ENCODE data around the gene ASTN2.

The ASTN2 gene

GRCh38 chr9:116564266-116564793, 850.5 kb downstream of the ASTN2 start:
- Histone ChIP-seq H3K36me3 (ENCODE audit: control insufficient read depth, insufficient read depth, low read length) (no peaks in the 10 kb centered on the region), H3K4me1 (ENCODE audit: control insufficient read depth, insufficient read depth, low read length) (no peaks in the 10 kb centered on the region), H3K9ac (ENCODE audit: low read length) (no peak overlapping the region), H3K4me3 (ENCODE audit: low read length) (no peak overlapping the region), H3K27ac (ENCODE audit: low read depth, low read length) (no peak overlapping the region), H3K27me3 (ENCODE audit: control insufficient read depth, insufficient read depth, low read length) (no peaks in the 10 kb centered on the region)

GRCh38 chr9:116558818-116559540, 855.9 kb downstream of the ASTN2 start:
- Histone ChIP-seq H3K4me3 (ENCODE audit: low read length) (no peak overlapping the region), H3K4me1 (ENCODE audit: control insufficient read depth, insufficient read depth, low read length) (no peaks in the 10 kb centered on the region), H3K9ac (ENCODE audit: low read length) (no peak overlapping the region), H3K27ac (ENCODE audit: low read depth, low read length) (no peak overlapping the region), H3K36me3 (ENCODE audit: control insufficient read depth, insufficient read depth, low read length) (no peaks in the 10 kb centered on the region), H3K27me3 (ENCODE audit: control insufficient read depth, insufficient read depth, low read length) (no peaks in the 10 kb centered on the region)

DNA sequence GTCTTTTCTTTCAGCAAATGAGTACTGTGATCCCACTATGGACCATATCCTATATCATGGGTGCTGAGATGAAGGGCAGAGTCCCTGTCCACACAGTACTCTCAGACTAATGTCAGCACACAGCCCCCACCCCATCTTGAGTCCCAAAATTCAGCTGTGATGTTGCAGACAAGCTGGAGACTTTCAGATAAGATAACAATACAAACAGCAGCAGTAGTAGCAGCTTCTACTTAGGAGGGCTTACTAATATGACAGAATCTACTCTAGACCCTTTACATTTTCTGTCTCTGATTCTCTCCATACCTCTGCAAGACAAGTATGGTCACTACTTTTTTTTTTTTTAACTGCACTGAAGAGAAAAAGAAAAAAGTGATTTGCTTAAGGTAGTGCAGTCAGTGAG, 856.8 kb downstream of the ASTN2 start:
- no peak overlapping the region for H3K4me3 ChIP-seq (ENCODE audit: low read length)
- no peaks in the 10 kb centered on the region for H3K36me3 ChIP-seq (ENCODE audit: control insufficient read depth, insufficient read depth, low read length)
- no peak overlapping the region for H3K27ac ChIP-seq (ENCODE audit: low read depth, low read length)
- no peak overlapping the region for H3K9ac ChIP-seq (ENCODE audit: low read length)
- H3K27me3 ChIP-seq (ENCODE audit: control insufficient read depth, insufficient read depth, low read length): no peaks in the 10 kb centered on the region
- H3K4me1 ChIP-seq (ENCODE audit: control insufficient read depth, insufficient read depth, low read length): no peaks in the 10 kb centered on the region

DNA sequence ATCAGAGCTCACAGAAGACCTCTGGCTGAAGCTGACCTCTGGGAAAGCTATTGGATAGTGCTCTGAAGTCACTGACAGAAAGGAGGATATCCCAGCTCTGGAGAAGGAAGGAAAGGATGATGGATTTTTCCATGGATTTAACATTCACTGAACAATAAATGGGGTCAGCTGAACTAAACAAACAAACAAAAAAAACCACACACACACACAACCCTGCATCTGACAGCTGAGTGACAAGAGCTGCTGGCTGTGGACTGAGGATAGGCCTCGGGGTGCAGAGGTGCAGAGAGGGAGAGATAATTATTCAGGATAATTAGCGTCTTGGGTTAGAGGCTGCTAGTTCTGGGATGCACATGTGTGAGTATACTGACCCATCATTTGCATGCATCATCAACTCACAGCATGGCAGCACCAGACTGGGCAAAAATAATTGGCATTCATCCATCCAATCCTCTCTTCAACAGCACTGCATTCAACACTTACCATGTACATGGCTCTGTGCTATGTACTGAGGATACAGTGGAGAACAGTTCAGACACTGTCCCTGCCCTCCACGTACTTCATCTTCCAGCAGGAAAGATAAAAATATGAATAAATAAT, 859.2 kb downstream of the ASTN2 start:
- H3K36me3 ChIP-seq (ENCODE audit: control insufficient read depth, insufficient read depth, low read length): no peaks in the 10 kb centered on the region
- peaks cover under 1% of the 10 kb centered on the region for H3K4me1 ChIP-seq (ENCODE audit: control insufficient read depth, insufficient read depth, low read length)
- H3K27ac ChIP-seq (ENCODE audit: low read depth, low read length): no peak overlapping the region
- H3K27me3 ChIP-seq (ENCODE audit: control insufficient read depth, insufficient read depth, low read length): no peaks in the 10 kb centered on the region
- H3K9ac ChIP-seq (ENCODE audit: low read length): no peak overlapping the region
- H3K4me3 ChIP-seq (ENCODE audit: low read length): no peak overlapping the region

- H3K36me3 ChIP-seq (ENCODE audit: control insufficient read depth, insufficient read depth, low read length): no peaks in the 10 kb centered on the region
- H3K4me1 ChIP-seq (ENCODE audit: control insufficient read depth, insufficient read depth, low read length): peaks cover 2% of the 10 kb centered on the region
- no peaks in the 10 kb centered on the region for H3K27me3 ChIP-seq (ENCODE audit: control insufficient read depth, insufficient read depth, low read length)
- H3K9ac ChIP-seq (ENCODE audit: low read length): no peak overlapping the region
- H3K4me3 ChIP-seq (ENCODE audit: low read length): no peak overlapping the region
- no peak overlapping the region for H3K27ac ChIP-seq (ENCODE audit: low read depth, low read length)
These were observed 859.7 kb downstream of the ASTN2 start for GRCh38 chr9:116555119-116555518.

- Histone ChIP-seq H3K4me1 (ENCODE audit: control insufficient read depth, insufficient read depth, low read length) (peaks cover 2% of the 10 kb centered on the region), H3K9ac (ENCODE audit: low read length) (no peak overlapping the region), H3K4me3 (ENCODE audit: low read length) (no peak overlapping the region), H3K36me3 (ENCODE audit: control insufficient read depth, insufficient read depth, low read length) (no peaks in the 10 kb centered on the region), H3K27ac (ENCODE audit: low read depth, low read length) (no peak overlapping the region), H3K27me3 (ENCODE audit: control insufficient read depth, insufficient read depth, low read length) (no peaks in the 10 kb centered on the region)
These were observed 864.0 kb downstream of the ASTN2 start for GRCh38 chr9:116550696-116551436.

- Histone ChIP-seq H3K4me1 (ENCODE audit: control insufficient read depth, insufficient read depth, low read length) (peaks cover 2% of the 10 kb centered on the region), H3K27me3 (ENCODE audit: control insufficient read depth, insufficient read depth, low read length) (no peaks in the 10 kb centered on the region), H3K36me3 (ENCODE audit: control insufficient read depth, insufficient read depth, low read length) (no peaks in the 10 kb centered on the region), H3K9ac (ENCODE audit: low read length) (no peak overlapping the region), H3K4me3 (ENCODE audit: low read length) (no peak overlapping the region), H3K27ac (ENCODE audit: low read depth, low read length) (no peak overlapping the region)
These were observed 864.8 kb downstream of the ASTN2 start for GRCh38 chr9:116549786-116550660.

DNA sequence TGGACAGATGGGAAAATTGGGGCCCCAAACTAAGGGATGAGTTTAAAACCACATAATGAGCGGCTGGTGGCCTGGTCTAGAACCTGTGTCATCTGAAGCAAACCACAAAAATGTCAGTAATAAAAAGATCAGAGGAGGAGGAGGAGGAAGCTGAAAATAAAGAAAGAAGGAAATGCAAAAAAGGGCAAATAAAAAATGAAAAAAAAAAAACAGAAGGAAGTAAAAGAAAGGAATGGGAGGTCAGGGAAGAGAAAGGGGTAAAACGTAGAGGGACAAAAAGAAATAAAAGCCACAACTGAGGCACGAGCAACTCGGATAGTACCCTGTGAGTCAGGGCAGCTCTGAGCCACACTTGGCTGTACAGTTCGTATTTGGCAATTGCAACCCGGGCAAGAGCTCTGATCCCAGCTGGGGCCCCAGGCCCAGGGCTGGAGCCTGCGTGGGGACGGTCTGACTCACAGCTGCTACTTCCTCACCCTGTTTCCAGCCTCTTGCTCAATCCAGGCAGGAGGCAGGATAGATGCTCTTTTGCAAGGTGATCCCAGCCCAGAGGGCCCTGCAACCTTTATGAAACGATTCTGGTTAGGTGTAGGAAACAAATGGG, 865.7 kb downstream of the ASTN2 start:
- no peak overlapping the region for H3K4me3 ChIP-seq (ENCODE audit: low read length)
- no peak overlapping the region for H3K9ac ChIP-seq (ENCODE audit: low read length)
- H3K27ac ChIP-seq (ENCODE audit: low read depth, low read length): no peak overlapping the region
- H3K4me1 ChIP-seq (ENCODE audit: control insufficient read depth, insufficient read depth, low read length): peaks cover 2% of the 10 kb centered on the region
- no peaks in the 10 kb centered on the region for H3K27me3 ChIP-seq (ENCODE audit: control insufficient read depth, insufficient read depth, low read length)
- H3K36me3 ChIP-seq (ENCODE audit: control insufficient read depth, insufficient read depth, low read length): no peaks in the 10 kb centered on the region

GRCh38 chr9:116547729-116548426, 867.0 kb downstream of the ASTN2 start:
- H3K27me3 ChIP-seq (ENCODE audit: control insufficient read depth, insufficient read depth, low read length): no peaks in the 10 kb centered on the region
- no peak overlapping the region for H3K27ac ChIP-seq (ENCODE audit: low read depth, low read length)
- peaks cover 2% of the 10 kb centered on the region for H3K4me1 ChIP-seq (ENCODE audit: control insufficient read depth, insufficient read depth, low read length)
- H3K9ac ChIP-seq (ENCODE audit: low read length): no peak overlapping the region
- no peaks in the 10 kb centered on the region for H3K36me3 ChIP-seq (ENCODE audit: control insufficient read depth, insufficient read depth, low read length)
- no peak overlapping the region for H3K4me3 ChIP-seq (ENCODE audit: low read length)

GRCh38 chr9:116546711-116547581, 867.9 kb downstream of the ASTN2 start:
- H3K4me1 ChIP-seq (ENCODE audit: control insufficient read depth, insufficient read depth, low read length): peaks cover 2% of the 10 kb centered on the region
- H3K27ac ChIP-seq (ENCODE audit: low read depth, low read length): no peak overlapping the region
- no peak overlapping the region for H3K9ac ChIP-seq (ENCODE audit: low read length)
- H3K36me3 ChIP-seq (ENCODE audit: control insufficient read depth, insufficient read depth, low read length): no peaks in the 10 kb centered on the region
- no peak overlapping the region for H3K4me3 ChIP-seq (ENCODE audit: low read length)
- H3K27me3 ChIP-seq (ENCODE audit: control insufficient read depth, insufficient read depth, low read length): no peaks in the 10 kb centered on the region

DNA sequence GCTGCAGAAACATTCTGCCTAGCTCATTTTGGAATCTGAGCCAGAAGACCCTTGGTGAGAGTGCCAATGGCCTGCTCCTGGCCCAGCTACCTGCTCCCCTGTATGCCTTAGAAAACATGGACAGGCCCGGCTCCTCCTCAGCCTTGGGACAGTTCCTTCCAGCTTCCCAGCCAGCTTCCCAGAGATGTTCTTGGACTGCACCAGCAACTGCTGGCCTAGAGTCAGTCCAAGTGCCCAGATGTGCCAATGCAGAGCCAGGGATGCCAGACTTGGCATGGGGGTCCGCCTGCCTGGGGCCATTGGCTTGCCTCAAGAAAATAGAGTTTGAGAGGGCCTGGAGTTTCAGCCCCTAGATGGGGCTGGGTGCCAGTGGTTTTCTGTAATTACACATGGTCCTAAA, 870.0 kb downstream of the ASTN2 start:
- Histone ChIP-seq H3K4me1 (ENCODE audit: control insufficient read depth, insufficient read depth, low read length) (no peaks in the 10 kb centered on the region), H3K36me3 (ENCODE audit: control insufficient read depth, insufficient read depth, low read length) (no peaks in the 10 kb centered on the region), H3K9ac (ENCODE audit: low read length) (no peak overlapping the region), H3K27ac (ENCODE audit: low read depth, low read length) (no peak overlapping the region), H3K4me3 (ENCODE audit: low read length) (no peak overlapping the region), H3K27me3 (ENCODE audit: control insufficient read depth, insufficient read depth, low read length) (no peaks in the 10 kb centered on the region)
